Ramos (cell line): Measurements from ENCODE around the gene FERD3L.

ENCODE experiments used
- in situ Hi-C: fragments of 300-500 bp; cut with MboI; formaldehyde crosslinking; loops from one replicate; pipeline ENCODE4 v1.14.3; 2022; ENCODE audit warnings: low sequenced_read_pairs; ENCODE audit not compliant: unreplicated experiment

FERD3L gene

GRCh38 chr7:19102884-19103283 lies 42.3 kb downstream of the FERD3L start:
- in situ Hi-C loops, result no loop called here

GRCh38 chr7:19101909-19102308 lies 43.3 kb downstream of the FERD3L start:
- in situ Hi-C loops, result no loop called here

- in situ Hi-C loops, result no loop called here
Measured at GRCh38 chr7:19101472-19101871, 43.7 kb downstream of the FERD3L start.

- in situ Hi-C loops, result no loop called here
Measured at GRCh38 chr7:19099924-19100323, 45.3 kb downstream of the FERD3L start.

- in situ Hi-C loops, result no loop called here
Measured at GRCh38 chr7:19099194-19099593, 46.0 kb downstream of the FERD3L start.

GRCh38 chr7:19098510-19098909 lies 46.7 kb downstream of the FERD3L start:
- in situ Hi-C loops, result no loop called here

- in situ Hi-C loops, result no loop called here
Measured at GRCh38 chr7:19097165-19098055, 47.8 kb downstream of the FERD3L start.

- in situ Hi-C loops, result no loop called here
Measured at GRCh38 chr7:19095353-19095860, 49.8 kb downstream of the FERD3L start.
